Adipose tissue (tissue), 3 donors: ENCODE data around the gene SLC2A9. TPM values are rescaled to one million over a fixed set of nuclear protein-coding genes. Genes with fewer than 3 reads are reported as not detected.

ENCODE experiments used
- H3K27ac ChIP-seq: one replicate; pipeline ENCODE4 v1.5.1; 2013; ENCODE audit warnings: low read depth, low read length
- WGBS, 3 donors: extraction: QIAGEN DNeasy Blood & Tissue Kit; methylation state at CpG; one replicate each; pipeline ENCODE4 v1.1.7; 2013; 5-methylcytosine and 5-hydroxymethylcytosine counted together
- polyA plus RNA-seq, 3 donors: library from polyadenylated mRNA; stranded (reverse); fragments of 200-250 nt; gene quantifications; one replicate each; pipeline ENCODE4 v1.2.3, GENCODE V29; 2013
- donor health status: healthy with polysubstance abuse.
- donor health status: Bipolar disorder and iron deficiency.
- donor health status: healthy.

SLC2A9 gene
- polyA plus RNA-seq, 3 donors: 2.0 to 6.5 (median 2.5) TPM

GRCh38 chr4:10048941-10049697 lies 27.8 kb upstream of the SLC2A9 start:
- H3K27ac ChIP-seq: no peak overlapping the region
- 52 to 79% (median 73%) methylated on average over 4 of the region's 4 CpGs for WGBS, 3 donors

DNA sequence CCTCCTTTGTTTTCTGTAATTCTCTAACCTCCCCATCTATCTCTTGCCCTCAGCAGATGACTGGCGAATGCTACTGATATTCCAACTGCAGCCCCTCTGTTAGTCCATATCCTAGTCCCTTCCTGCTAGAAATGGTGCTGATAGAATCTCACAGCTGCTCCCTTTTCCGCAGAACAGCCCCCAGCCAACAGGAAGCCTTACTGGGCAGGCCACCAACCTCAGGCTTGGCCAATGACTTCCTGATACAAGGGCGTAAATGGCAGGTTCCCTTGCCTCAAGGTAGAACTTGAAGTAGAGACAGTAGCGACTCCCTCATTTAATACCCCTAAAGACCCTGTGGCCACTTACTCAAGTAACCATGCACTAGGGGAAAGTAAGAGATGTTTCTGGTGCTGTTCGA lies 26.7 kb upstream of the SLC2A9 start:
- no peak overlapping the region for H3K27ac ChIP-seq
- WGBS, 3 donors: 58 to 82% (median 62%) methylated on average over 5 of the region's 5 CpGs

GRCh38 chr4:10046471-10046870 lies 25.2 kb upstream of the SLC2A9 start:
- H3K27ac ChIP-seq: no peak overlapping the region
- WGBS, 3 donors: 72 to 76% (median 74%) methylated on average over 3 of the region's 3 CpGs

GRCh38 chr4:10045481-10045880 lies 24.2 kb upstream of the SLC2A9 start:
- WGBS, 3 donors: 42 to 88% (median 65%) methylated on average over 1 of the region's 1 CpG
- no peak overlapping the region for H3K27ac ChIP-seq

GRCh38 chr4:10041036-10041435 lies 19.7 kb upstream of the SLC2A9 start:
- 77 to 89% (median 87%) methylated on average over 6 of the region's 6 CpGs for WGBS, 3 donors
- H3K27ac ChIP-seq: no peak overlapping the region

DNA sequence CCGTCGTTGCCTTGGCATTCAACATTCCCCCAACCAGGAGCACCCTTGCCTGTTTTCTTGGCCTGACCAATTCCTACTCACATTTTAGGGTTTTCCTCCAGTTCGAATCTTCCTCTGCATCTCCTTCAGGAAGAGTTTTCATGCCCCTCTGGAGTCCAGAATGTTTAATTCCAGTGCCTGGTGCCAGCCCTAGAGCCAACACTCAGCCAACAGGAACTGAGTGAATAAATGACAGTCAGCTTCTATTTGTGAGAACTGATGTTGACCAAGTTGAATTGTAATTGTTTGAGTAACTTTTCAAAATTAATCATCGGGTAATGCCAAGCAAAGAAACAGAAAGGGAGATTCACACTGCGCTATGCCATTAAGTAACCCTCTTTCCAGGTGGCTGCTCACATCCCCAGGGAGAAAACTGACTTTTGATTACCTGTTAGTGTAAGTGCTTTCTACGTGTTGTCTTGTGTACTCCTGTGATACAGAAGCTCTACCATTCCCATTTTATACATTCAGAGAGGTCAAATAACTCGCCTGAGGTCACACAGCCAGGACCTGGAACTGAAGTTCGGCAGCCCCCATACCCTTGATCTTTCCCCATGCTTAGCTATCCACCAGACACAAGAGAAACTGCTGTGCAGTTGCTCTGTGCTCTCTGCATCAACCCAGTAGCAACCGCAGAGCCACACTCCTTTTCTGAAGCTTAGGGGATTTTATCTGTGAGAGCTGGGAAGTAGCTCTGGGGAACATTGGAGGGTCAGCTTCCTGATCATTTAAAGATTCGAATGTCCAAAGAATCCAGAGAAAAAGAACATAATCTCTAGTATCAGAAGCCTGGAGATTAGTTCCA lies 19.0 kb upstream of the SLC2A9 start:
- H3K27ac ChIP-seq: no peak overlapping the region
- 75 to 90% (median 85%) methylated on average over 10 of the region's 10 CpGs for WGBS, 3 donors

- WGBS, 3 donors: 78 to 94% (median 92%) methylated on average over 10 of the region's 10 CpGs
Observed at GRCh38 chr4:10036807-10037342, 15.6 kb upstream of the SLC2A9 start.

DNA sequence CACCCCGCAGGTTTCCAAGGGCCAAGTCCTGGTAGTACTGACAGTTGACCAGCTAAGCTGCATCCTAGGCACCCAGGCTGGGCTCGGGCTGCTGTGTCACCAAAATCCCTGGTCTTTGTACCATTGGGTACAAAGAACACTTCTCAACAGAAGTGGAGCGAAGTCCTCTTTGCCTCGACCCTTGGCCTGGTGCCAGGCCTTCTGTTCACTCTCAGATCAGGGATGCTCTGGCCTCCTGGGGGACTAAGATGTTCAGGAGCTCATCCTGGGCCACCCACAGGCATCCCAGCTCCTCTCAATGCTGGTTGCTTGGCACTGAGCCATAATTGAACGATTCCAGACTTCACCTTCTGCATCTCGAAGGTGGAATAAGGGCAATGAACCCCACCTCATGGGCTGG lies 13.8 kb upstream of the SLC2A9 start:
- WGBS, 3 donors: 71 to 77% (median 74%) methylated on average over 6 of the region's 6 CpGs
- H3K27ac ChIP-seq: no peak overlapping the region

More at GRCh38 chr4:10036807-10037342, 15.6 kb upstream of the SLC2A9 start:
- no peak overlapping the region for H3K27ac ChIP-seq

GRCh38 chr4:10034612-10035104 lies 13.4 kb upstream of the SLC2A9 start:
- 78 to 92% (median 87%) methylated on average over 5 of the region's 5 CpGs for WGBS, 3 donors
- H3K27ac ChIP-seq: no peak overlapping the region

DNA sequence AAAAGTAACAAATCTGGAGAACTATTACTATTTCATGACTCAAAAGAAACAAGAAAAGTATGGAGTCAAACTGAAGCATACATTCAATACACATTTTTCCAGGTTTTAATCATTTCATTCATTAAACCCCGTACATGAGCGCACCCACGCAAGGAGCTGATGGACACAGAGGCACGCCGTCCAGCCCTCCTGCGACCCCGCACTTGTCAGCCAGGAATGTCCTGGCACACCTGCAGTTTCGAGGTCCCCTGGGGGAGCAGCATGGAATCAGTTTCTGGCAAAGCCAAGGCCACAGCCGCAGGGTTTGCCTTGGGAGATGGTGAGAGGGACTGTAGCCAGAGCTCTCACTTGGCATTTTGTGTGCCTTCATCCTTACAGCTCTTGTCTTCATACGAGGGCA lies 12.8 kb upstream of the SLC2A9 start:
- WGBS, 3 donors: 62 to 71% (median 66%) methylated on average over 10 of the region's 10 CpGs

DNA sequence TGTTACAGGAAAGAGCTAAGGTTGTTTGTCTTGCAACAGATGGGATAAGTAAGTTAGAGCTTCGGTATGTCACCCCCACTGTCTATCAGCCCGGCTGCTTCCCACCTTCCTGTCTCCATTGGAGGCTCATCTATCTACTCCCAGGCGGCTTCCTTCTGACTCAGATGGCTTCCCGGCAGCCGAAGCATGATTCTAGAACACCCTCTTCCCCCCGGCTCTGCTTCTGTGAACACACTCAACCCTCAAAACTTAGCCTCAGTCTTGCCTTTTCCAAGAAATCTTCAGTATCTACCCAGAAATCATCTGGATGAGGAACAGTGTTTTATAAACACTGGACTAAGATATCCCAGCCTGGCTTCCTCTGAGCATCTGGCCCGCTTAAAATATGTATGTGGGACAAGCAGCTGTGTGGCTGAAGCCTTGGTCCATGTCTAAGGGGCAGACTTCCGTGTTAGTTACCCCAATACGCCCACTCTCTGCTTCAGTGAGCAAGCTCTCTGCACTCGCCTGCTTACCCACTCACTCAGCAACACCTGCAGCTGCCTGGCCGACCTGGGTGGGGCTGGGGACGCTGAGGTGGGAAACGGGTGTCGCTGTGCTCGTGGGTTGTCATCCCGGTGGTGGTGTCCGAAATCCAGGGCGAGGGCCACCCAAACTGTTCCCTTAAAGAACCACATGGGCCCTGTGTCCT lies 12.0 kb upstream of the SLC2A9 start:
- H3K27ac ChIP-seq: no peak overlapping the region

More for the DNA sequence above, 12.8 kb upstream of the SLC2A9 start:
- H3K27ac ChIP-seq: no peak overlapping the region

DNA sequence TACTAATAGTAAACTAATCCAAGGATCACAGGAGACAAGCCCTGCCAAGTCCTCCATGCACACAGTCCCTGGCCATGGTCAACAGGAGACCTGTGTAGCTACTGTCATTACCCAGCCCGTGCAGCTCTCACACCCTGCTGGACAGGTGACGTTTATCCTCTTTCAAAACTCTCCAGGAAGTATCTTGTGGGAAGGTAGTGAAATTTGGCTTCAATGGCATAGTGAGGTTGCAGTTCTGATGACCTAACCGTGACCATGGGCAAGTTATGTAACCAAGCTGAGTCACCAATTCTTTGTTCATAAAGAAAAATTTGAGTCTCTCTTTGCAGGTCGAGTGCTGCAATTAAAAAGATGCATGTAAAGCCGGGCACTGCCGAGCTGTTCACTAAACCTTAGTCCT lies 11.3 kb upstream of the SLC2A9 start:
- H3K27ac ChIP-seq: no peak overlapping the region
- WGBS, 3 donors: 29 to 37% (median 36%) methylated on average over 6 of the region's 6 CpGs

More for the DNA sequence above, 12.0 kb upstream of the SLC2A9 start:
- 46 to 60% (median 51%) methylated on average over 18 of the region's 18 CpGs for WGBS, 3 donors

DNA sequence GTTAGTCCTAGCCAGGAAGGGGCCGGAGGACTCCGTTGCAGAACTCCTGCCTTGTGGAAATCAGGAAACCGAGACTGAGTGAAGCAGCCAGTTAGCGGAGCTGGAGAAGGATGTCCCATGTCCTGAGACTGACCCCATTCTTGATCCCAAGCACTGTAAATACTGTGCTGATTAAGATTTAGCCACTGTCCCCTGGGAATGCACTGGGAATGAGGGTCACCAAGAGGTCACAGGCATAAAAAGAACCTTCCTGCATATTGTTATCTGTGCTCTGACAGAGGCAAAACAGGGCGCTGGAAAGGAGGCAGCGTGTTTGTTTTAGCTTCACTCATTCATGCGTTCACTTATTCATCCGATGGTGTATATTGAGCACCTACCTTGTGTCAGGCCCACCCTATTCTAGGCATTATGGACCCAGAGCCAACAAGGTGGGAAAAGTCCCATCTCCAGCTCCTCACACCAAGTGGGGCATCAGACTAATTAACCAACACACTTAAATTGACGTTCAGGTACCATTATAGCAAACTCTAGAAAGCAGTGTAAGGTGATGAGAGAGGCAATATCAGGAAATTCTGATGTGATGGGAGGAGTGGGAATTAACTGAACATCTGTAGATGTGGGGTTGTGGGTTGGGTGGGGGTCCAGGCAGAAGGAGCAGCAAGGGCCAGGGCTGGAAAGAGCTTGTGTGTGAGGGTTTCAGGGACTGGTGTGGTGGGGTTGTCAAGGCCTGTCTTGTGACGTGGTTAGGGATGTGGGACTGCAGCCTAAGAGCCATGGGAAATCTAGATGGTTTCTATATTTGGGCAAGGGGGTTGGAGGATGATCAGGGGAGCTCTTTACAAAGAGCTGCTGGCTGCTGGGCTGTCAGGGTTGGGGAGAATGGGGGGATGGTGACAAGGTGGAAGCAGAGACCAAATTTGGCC lies 10.6 kb upstream of the SLC2A9 start:
- no peak overlapping the region for H3K27ac ChIP-seq
- WGBS, 3 donors: 59 to 74% (median 65%) methylated on average over 10 of the region's 10 CpGs

GRCh38 chr4:10030972-10031667 lies 9.8 kb upstream of the SLC2A9 start:
- WGBS, 3 donors: 45 to 76% (median 68%) methylated on average over 7 of the region's 7 CpGs
- no peak overlapping the region for H3K27ac ChIP-seq

DNA sequence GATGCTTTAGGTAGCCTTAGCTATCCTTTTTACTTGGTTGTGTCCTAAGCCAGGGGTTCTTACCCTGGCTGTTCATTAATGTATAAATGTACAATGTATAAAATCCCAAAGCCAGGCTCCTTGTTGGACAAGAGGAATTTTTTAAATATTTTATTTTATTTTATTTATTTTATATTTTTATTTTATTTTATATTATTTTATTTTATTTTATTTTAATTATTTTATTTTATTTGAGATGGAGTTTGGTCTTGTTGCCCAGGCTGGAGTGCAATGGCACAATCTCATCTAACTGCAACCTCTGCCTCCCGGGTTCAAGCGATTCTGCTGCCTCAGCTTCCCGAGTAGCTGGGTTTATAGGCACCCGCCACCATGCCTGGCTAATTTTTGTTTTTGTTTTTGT lies 8.1 kb upstream of the SLC2A9 start:
- no peak overlapping the region for H3K27ac ChIP-seq
- WGBS, 3 donors: 95 to 98% (median 95%) methylated on average over 4 of the region's 4 CpGs

- no peak overlapping the region for H3K27ac ChIP-seq
- WGBS, 3 donors: 50 to 82% (median 73%) methylated on average over 4 of the region's 4 CpGs
Observed at GRCh38 chr4:10028910-10029309, 7.6 kb upstream of the SLC2A9 start.

- 77 to 86% (median 78%) methylated on average over 9 of the region's 9 CpGs for WGBS, 3 donors
Observed at GRCh38 chr4:10026485-10026884, 5.2 kb upstream of the SLC2A9 start.

More at GRCh38 chr4:10026485-10026884, 5.2 kb upstream of the SLC2A9 start:
- H3K27ac ChIP-seq: no peak overlapping the region
